Activated CD4-positive, CD25-positive, alpha-beta regulatory T cell treated with anti-CD3 and anti-CD28 coated beads, Interleukin-2, amount 50 U/mL, for 72 hours (primary cell): ENCODE results near the gene CXXC1.
"Not testable (repeated sequence)": the region's sequence is repeated elsewhere in the genome, so short reads cannot be mapped to it uniquely, and the experiment has no call there.

Experiments used
- DNase-seq: peaks from one replicate; pipeline ENCODE4 v3.0.0; 2021

CXXC1 gene

DNA sequence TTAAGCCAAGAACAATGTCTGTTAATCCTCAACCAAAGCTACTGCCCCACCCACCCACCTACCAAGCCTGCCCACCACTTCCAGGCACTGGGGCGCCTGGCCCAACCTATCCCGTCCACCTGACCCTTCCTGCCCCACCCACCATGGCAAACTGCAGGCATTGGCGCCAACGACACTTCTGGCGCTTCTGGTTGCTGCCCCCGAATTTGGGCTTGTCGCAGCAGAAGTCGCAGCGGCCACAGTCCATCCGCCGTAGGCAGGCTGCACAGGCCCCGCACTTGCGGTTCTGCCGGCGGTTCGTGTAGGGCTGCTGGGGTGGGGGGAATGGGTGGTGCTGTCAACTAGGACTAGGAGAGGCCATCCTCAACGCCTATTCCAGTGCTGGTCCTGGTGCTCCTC lies 13.4 kb downstream of the CXXC1 start:
- DNase-seq: no peak

DNA sequence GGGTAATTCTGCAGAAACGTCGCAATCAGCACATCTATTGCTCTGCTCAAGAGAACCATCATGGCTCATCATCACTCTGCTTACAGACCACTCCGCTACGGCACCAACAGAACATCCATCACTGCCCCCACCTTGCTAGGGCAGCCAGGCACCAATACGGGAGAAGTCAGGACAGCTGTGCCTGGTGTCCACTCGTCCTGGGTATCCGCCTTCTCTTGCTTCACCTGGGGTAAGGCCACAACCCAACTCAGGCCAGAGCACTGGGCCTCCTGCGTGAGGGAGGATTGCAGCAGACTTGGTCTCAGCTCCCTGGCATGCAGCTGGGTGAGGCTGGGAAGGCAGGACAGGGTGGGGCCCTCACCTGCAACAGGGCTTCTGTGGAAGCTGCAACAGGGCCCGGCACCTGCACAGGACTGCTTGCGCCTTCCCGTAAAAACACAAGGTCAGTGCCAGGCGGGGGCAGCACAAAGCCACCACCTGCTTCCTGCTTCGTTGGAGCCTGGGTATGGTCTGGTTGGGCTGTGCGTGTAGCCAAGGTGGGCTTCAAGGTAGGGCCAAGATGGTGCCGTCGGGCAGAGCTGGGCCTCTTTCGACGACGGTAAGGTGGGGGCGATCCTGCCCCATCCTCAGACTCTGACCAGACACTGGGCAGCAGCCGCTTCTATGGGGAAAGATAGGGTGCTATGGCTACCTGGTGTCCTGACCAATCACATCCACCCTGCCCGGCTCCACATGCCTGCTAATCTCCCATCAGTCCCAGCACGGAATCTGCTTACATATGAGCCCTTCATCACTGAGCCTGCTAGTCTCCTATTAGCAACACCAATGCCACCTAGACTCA lies 14.1 kb downstream of the CXXC1 start:
- no peak for DNase-seq

DNA sequence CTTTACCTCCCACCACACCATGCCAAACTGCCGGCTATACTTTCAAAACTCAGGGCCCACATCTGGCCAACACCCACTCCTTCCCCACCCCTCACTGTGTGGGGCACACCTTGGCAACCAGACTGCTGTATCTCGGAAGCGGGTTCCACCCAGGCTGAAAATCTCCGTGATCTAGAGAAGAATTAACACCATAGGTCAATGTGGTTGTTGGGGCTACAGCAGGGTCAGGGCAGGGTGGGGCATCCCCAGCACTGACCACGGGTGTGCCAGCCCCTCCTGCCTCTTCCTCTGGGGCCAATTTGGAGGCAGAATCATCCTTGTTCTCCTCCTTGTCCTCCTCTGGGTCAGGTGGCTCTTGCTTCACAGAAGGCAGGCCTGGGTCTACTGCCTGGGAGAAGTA lies 14.9 kb downstream of the CXXC1 start:
- no peak for DNase-seq

DNA sequence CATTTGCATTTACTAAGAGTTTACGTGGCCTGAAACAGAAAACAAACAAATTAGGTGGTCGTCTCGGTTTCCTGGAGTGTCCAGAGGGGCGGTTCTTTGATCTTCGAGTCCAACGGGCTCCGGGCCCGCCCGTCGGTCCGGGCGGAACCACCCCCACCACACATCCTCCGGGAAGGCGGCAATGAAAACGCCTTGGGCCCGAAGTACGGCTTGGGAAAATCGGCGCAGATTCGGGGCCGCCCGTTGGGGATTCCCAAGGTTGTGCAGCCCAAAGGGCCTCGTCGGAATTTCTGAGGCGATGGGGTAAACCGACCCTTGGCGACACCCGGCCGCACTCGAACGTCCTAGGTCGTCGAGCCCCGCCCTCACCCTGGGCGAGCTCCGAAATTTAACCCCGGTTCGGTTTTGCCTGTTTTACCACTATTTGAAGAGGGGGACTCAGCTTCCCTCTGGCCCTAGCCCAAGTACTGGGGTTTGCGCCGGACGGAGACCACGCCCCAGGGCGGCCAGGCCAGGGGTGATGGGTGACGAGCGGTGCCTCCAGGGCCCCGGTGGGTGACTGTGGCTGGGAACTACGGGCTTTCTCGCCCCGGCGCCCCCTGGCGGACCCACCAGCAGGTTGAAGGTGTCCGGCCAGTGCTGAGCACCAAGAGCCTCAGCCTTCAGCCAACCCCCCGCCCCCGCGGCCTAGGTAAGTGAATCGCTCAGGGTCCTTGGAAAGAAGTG lies 19.3 kb downstream of the CXXC1 start:
- peak; percentile 80 for DNase-seq

DNA sequence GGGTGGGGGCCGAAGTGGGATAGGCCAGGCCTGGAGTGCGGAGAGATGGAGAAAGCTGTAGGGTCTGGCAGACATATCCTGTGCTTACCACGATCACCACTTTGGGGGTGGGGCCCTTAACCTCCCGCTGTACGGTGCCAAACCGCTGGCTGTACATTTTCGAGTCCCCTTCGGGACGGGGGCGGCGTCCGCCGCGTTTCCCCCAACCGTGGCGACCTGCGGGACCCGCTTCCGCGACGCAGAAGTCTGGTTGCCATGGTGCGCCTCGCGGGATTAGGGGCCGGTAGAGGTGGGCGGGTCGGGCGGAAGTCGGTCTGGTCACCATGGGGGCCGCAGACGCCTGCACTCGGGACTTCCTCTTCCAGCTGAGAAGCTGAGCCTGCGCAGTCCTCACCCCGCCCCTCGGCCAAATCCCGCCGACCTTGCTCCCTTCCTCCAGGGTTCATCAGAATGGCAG lies 21.2 kb downstream of the CXXC1 start, which contains the start of gene CFAP53:
CFAP53 (minus strand) TSS at position 248 of the 457 bp plus-strand sequence; CDS start at position 157, 91 bp downstream.
- peak; percentile 81 for DNase-seq

DNA sequence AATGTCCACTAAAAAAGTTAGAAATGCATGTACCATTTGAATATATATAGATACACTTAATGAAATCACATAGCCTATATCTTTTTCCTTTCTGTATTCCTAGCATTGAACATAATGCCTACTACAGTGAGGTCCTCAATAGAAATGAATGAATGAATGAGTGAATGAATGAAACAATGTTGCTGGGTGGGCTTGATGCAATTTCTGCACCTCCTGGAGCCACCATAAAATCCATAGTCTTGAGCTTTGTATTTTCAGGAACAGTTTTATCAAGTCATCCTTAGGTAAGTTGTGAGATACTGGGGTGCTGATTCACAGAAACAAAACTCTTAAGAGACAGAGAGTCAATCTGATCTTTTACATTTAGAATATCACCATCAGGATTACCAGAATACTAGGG lies 24.5 kb downstream of the CXXC1 start:
- DNase-seq: no peak

DNA sequence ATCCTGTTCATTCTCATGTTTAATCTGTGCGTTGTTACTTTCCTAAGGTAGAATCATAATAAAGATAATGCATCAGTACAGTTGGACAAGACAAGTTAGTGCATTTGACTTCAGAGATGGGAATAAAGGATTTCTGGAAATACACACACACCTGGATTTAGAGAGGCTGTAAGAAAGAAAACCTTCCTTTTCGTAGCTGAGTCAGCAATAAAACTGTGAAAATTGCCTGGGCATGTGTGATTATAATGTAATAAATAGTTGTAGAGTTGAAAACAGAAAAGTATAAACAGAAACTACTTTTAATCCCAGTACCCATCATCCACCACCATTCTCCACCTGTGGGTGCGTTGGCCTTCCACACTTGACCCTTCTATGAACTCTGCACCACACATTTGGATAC lies 36.6 kb downstream of the CXXC1 start:
- no peak for DNase-seq

DNA sequence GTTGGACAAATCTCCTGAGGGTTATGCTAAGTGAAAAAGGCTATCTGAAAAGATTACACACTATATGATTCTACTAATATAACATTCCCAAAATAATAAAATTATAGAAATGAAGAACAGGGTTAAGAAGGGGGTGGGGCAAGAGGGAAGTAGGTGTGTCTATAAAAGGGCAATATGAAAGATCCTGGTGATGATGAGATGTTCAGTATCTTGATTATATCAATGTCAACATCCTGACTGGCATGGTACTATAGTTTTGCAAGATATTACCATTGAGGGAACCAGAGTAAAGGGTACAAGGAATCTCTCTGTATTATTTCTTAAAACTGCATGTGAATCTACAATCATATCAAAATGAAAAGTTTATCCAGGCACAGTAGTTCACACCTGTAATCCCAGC lies 37.9 kb downstream of the CXXC1 start:
- no peak for DNase-seq

DNA sequence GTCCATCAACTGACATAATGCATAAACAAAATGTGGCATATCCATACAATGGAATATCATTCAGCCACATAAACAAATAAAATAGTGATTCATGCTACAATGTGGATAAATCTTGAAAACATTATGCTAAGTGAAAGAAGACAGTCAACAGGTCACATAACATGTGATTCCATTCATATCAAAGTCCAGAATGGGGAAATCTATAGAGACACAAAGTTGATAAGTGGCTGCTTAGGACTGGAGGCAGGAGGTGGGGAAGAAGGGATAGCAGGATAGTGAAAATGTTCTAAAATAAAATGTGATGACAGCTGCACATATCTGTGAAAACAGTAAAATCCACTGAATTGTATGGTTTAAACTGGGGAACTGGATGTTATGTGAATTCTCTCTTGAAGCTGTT lies 39.9 kb downstream of the CXXC1 start:
- no peak for DNase-seq

DNA sequence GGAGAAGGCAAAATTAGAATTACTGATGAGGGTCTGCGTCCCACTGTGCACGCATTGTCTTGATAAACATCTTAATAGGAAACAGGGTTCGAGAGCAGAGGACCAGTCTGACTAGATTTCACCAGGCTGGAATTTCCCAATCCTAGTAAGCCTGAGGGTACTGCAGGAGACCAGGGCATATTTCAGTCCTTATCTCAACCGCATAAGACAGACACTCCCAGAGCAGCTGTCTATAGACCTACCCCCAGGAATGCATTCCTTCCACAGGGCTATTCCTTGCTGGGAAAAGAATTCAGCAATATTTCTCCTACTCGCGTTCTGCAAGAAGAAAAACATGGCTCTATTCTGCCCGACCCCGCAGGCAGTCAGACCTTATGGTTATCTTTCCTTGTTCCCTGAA lies 45.7 kb downstream of the CXXC1 start:
- DNase-seq: not testable (repeated sequence)

DNA sequence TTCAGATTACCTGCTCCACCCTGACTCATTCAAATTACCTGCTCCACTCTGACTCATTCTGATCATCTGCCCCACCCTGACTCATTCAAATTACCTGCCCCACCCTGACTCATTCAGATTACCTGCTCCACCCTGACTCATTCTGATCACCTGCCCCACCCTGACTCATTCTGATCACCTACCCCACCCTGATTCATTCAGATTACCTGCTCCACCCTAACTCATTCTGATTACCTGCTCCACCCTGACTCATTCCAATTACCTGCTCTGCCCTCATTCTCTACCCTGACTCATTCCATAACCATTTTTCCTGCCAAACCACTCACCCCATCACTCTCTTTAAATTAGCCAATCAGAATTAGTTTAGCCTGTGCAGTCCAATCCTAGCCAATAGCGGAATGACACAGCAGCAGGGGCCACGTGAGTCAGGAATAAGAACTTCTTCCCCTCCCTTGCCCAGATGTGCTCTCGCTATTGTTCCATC lies 47.4 kb downstream of the CXXC1 start:
- DNase-seq: no peak

DNA sequence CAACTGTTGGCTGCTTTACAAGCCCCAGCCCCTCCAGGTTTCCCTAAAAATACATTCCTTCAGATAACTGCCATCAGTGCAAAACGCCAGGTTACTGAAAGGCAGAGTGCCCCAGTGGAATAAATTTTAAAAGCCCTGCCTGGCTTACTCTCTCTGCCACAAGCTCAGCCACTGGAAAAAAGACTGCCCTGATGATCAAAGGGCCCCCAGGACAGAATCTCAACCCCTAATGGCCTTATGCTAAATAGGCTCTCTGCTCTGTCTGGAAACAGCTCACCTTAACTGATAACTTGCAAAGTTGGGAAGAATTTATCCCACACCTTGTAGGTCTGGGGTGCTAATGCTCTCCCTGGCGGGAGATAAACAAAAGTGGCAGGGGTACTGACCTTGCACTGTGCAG lies 55.1 kb downstream of the CXXC1 start:
- no peak for DNase-seq
